Measurements from ENCODE around the gene VWF. TPM values are rescaled to one million over a fixed set of nuclear protein-coding genes. Genes with fewer than 3 reads are reported as not detected.

The VWF gene
- total and polyA plus RNA-seq, 11 donors: 125 to 503 (median 238) TPM

- DNase-seq (no peak), ATAC-seq (no peak)
- intact Hi-C loops (cut with DNase I): no loop called here
- 78 to 83% (median 80%) methylated on average over 3 of the region's 3 CpGs for WGBS, 4 donors
- Histone ChIP-seq H3K9me3 (peaks cover 0 to 8% (median 0%) of the 10 kb centered on the region in 12 donors), H3K4me1 (peaks cover 0 to 5% (median 0%) of the 10 kb centered on the region in 12 donors), H3K4me3 (no peak overlapping the region), H3K36me3 (peaks cover 0 to 12% (median 0%) of the 10 kb centered on the region in 9 donors), H3K27ac (no peak overlapping the region), H3K27me3 (peaks cover 0 to 9% (median 0%) of the 10 kb centered on the region in 9 donors)
- TF ChIP-seq CTCF (IDR thresholded peaks at IDR 0.05): no peak
- no peak for TF ChIP-seq POLR2A (IDR thresholded peaks at IDR 0.05)
These were observed 224.8 kb downstream of the VWF start for GRCh38 chr12:5899675-5900074.

DNA sequence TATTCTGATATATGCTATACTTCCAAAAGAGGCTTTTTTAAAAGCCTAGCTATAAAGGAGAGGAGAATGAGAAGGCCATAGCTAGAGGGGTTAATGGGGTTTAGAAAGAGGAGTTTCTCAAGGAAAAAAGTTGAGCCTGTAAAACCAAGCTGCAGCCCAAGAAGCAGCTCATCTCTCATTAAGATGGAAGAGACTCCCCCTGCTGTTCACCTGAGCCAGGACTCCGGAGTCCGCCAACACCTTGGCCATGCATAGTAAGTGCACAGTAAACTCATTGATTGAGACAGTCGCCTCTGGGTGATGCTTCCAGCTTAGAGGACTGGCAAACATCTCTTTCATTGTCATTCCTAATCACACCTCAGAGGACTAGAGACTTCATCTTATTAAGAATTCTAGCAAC is 225.6 kb downstream of the VWF start:
- peaks cover 0 to 5% (median 0%) of the 10 kb centered on the region in 12 donors for H3K4me1 ChIP-seq
- ATAC-seq (no peak), DNase-seq (no peak)
- H3K4me3 ChIP-seq: no peak overlapping the region
- H3K9me3 ChIP-seq: peaks cover 0 to 11% (median 0%) of the 10 kb centered on the region in 12 donors
- 78 to 87% (median 81%) methylated on average over 3 of the region's 3 CpGs for WGBS, 4 donors
- H3K36me3 ChIP-seq: peaks cover 0 to 11% (median 0%) of the 10 kb centered on the region in 9 donors
- intact Hi-C loops (cut with DNase I): no loop called here
- H3K27me3 ChIP-seq: peaks cover 0 to 9% (median 0%) of the 10 kb centered on the region in 9 donors
- no peak for TF ChIP-seq POLR2A (IDR thresholded peaks at IDR 0.05)
- TF ChIP-seq CTCF (IDR thresholded peaks at IDR 0.05): no peak
- H3K27ac ChIP-seq: no peak overlapping the region

Other genes starting within 250 kb of the VWF start
- 10 to 100 TPM in 5 of 9 donors, 1 to 10 TPM in 4; 3.4 to 19.4 (median 10.0) TPM for gene ANO2, start 179.4 kb downstream of the VWF start, total RNA-seq
- gene ANO2, start 179.4 kb downstream of the VWF start, polyA plus RNA-seq: 1 to 10 TPM; 3.8 to 6.8 TPM
- gene CD9, start 75.7 kb upstream of the VWF start, total RNA-seq: 10 to 100 TPM; 29.9 to 96.1 (median 54.7) TPM
- gene CD9, start 75.7 kb upstream of the VWF start, polyA plus RNA-seq: 10 to 100 TPM; 63.2 to 87.4 TPM
- gene PLEKHG6, start 186.0 kb upstream of the VWF start, total RNA-seq: 1 to 10 TPM in 1 of 9 donors, under 1 TPM in 2, not detected in 6; 0.16 to 2.8 (median 0.43) TPM
- under 1 TPM; 0.11 to 0.33 TPM for gene PLEKHG6, start 186.0 kb upstream of the VWF start, polyA plus RNA-seq
- gene TNFRSF1A, start 217.4 kb upstream of the VWF start, total RNA-seq: 100 to 1,000 TPM in 2 of 9 donors, 10 to 100 TPM in 7; 37.2 to 141 (median 54.2) TPM
- gene TNFRSF1A, start 217.4 kb upstream of the VWF start, polyA plus RNA-seq: 10 to 100 TPM; 23.7 to 91.8 TPM

Measured in heart left ventricle (tissue), 16 donors.